HG03135 (cell line): Measurements from ENCODE around the gene ZBP1.

Experiments
- ATAC-seq: cut with Tn5 transposase; IDR thresholded peaks from one replicate; pipeline ENCODE4 v1.9.1; 2021; ENCODE audit warnings: mild to moderate bottlenecking, moderate library complexity; ENCODE audit not compliant: unreplicated experiment

Gene ZBP1

DNA sequence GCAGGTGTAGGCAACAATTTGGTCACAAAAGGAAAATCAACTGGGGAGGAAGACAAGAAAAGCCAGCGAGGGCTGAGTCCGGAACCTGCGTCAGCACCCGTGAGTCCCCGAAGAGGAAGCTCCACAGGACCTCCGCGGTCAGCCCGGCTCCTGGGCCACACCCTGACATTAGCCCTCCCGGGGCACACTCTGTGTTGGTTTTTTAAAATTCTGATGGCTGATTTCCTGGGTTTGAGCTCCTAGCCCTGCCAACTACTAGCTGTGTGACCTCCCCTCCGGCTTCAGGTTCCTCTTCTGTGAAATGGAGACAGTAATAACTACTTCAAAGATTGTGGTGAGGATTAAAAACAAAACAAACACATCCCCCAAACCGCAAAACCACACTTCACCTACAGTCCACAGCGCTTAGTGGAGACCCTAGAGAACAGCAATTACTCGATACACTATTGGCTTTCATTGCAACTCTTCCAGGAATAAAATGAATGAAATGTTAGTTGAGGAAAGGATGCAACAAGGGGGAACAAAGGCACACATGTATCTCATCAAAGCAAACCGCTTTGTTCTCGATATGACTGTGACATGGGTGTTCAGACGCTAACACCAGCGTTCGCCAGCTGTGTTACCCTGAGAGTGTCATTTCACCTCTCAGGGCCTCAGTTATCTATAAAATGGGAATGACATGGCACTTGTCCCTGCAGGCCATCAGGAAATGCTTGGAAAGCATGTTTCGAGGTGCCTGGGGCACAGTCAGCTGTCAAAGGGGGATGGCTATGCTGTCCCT is 985 bp downstream of the ZBP1 start:
- peak; percentile 58 for ATAC-seq

DNA sequence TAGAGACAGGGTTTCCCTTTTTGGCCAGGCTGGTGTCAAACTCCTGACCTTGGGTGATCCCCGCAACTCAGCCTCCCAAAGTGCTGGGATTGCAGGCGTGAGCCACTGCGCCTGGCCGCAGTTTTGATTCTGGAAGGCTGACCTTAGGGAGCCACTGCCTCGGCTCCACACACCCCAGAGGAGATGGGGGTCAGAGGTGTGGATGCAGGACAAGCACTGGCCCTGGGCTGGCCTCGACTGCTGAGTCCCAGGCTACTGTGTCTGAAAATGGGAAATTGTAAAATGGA is 1.5 kb downstream of the ZBP1 start:
- peak; percentile 1 for ATAC-seq

DNA sequence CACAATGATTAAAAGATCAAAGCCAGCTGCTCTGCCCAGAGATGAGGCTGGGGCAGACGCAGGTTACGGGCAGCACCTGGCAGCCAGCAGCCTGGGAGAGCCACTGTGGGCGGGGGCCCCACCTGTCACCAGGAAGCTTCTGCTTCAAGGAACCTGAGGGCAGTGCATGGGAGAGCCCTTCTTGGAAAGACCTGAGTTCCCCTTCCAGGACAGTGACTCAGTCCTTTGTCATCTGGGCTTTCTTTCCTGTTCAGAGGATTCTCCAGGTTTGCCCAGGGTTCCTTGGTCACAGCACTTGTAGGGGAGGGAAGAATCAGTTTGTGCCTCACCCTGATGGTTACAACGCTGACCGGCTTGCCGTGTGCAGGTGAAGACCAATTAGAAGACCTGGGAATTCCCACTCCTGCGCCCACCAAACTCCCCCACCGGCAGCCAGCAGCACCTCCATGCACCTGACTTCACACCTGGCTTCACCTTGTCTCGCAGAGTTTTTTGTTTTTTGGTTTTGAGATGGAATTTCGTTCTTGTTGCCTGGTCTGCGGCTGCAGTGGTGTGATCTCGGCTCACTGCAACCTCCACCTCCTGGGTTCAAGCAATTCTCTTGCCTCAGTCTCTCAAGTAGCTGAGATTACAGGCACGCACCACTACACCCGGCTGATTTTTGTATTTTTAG is 2.0 kb downstream of the ZBP1 start:
- ATAC-seq = no peak

DNA sequence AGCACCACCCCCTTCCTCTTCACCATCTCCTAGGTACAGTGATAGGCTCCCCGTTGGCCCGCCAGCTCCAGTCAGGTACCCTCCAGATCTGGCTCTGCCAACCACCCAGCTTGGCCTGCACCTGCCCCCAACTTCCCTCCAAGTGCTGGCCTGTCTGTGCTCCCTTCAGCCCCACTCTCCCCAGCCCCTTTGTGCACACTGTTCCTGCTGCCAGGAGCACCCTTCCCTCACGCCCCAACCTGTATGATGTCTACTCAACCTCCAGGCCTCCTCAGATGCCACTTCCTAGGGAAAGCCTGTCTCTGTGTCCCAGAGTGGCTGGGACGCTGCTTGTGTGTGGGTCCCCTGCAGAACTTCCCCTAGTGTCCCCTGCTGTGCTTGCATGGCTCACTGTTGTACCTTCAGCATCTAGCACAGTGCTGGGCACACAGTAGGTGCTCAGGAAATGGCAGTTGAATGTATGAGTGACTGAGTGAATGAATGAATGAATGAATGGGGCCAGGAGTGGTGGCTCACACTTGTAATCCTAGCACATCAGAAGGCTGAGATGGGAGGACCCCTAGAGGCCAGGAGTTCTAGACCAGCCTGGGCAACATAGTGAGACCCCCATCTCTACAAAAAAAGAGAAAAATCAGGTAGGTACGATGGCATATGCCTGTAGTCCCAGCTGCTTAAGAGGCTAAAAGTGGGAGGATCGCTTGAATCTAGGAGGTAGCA is 3.0 kb downstream of the ZBP1 start:
- ATAC-seq = no peak

DNA sequence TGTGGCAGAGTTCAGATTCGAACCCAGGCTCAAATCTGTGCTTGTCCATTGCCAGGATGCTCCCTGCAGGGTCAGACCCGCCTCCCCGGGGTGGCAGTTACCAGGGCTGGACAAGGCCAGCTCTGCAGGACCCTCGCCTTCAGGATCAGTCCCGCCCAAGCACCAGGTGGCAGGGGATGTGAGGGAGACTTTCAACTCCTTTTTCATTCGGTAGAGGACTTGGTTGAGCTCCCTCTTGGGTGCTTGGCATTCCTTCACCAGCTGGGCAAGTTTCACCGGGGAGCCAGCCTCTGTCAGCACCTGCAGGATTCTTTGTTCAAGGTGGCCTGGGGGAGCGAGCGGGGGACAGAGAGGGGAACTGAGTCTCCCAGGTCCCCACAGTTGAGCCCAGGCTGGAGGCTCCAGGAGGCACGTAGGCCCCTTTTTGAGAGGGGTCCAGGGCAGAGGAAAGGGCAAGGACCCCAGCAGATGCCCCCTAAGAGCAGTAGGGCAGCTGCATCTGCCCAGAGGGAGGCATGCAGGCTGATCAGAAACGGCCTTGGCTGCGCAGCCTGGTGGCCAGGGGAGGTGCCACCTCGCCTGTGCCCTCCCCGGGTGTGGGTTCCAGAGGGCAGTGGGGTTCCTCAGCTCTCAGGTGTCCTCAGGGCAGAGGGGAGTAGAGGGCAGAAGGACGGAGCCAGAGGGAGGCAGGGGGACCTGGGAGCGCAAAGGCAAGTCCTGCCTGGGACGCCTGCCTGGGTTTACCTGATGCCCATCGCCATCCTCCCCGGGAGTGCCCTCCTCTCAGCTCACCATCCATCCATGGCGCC is 3.9 kb downstream of the ZBP1 start:
- no peak for ATAC-seq

DNA sequence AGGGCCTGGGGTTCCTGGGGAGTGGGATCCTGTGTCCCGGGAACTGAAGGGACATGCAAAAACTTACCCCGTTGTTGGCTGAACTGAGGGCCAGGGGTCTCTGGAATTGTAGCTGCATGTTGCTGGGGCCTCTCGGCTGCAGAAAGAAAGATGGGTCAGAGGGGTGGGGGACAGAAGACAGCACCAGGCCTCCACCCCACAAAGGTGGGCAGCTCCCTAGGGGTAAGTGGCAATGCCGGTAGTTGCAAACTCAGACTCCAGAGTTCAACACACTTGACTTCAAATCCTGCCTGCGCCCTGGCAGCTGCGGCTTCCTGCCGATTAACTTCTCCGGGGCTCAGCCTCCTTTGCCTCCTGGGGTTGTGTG is 4.8 kb downstream of the ZBP1 start:
- no peak for ATAC-seq

DNA sequence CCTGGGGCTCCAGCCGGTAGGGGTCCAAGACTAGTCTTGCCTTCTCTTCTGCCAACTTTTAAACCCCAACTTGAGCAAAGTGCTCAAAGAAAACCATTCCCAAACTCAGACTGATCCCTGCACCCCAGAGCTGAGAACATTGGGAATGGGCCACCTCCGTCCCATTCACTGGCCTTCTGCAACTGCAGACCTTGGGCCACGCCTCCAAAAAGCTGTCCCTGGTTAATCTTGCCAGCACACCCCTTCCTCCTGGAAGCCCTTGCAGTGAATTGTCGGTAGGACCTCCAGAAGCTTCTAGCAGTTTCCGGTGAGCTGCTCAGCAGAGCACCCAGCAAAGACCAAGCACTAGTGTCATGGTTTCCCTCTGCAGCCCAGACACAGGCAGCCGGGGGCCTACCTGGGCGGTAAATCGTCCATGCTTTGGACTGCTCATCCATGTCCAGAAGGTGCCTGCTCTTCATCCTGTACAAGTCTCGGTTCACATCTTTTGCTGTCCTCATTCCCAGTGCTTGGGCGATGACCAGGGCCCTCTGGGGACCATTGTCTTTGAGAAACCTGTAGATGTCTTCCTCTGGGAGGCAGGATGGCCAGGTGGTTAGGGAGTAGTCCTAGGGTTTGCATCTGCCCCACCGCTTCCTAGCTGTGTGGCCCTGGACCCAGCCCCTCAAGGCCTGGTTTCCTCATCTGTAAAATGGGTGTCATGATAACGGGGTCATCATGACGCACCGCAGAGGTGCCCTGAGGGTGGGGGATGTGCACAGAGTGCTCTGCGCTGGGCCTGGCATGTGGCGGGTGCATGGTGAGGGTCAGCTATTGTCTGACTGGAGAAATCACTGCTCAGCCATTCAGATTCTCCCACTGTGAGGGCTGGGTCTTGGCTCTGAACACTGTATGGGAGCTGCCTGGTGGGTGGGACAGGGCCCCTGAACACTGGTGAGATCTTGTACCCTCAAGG is 5.5 kb downstream of the ZBP1 start:
- ATAC-seq = no peak

DNA sequence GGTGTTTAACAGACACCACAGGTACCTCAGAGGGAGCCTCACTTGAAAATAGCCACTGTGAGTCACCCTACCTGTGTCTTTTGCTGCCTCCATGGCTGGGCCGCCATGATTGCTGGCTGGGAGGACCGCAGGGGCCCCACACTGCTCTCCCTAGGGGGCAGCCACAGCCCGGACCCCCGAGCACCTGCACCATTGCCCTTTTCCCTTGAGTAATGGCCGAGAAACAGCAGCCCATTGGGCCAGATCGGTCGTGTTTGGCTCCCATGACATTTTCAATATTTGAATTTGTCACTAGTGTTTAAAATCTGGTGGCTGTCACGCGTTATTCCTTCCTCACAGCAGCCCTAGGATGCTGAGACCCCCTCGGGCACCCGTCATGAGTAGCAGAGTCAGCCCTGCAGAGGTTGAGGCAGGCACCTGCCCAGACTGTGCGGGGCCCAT is 6.7 kb downstream of the ZBP1 start:
- no peak for ATAC-seq

DNA sequence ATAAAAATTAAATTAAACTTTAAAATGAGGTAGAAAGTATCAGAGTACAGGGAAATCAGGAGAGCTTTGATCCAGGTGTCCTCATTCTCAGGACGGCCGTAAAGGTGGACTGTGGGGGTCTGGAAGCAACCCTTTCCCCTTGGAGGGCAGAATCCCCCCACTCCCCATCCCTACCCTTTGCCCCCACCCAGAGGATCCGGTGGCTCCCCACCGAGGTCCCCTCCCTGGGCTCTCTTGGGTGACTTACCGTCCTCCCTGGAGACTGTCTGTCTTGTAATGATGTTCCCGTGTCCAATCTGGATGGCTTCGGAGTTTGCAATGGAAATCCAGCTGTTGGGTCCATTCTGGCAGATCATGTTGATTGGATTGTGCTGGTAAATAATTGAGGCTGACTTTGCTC is 7.3 kb downstream of the ZBP1 start:
- no peak for ATAC-seq

DNA sequence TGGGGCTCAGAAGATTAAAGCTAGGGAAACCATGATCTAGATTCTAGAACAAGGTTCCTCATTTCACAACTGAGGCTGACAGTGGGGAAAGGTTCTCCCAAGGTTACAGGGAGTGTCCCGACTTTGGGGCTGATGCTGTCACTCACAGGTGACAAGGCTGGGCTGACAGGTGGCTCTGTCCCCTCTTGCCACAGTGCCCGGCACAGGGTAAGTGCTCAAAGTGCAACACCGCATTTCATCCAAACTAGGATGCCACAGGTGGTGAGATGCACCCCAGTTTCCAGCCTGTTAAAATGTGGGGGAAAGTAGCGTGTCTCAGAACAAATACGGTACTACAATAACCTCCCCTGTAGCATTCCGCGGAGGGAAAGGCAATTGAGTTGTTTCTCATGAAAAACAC is 7.8 kb downstream of the ZBP1 start:
- ATAC-seq = no peak

DNA sequence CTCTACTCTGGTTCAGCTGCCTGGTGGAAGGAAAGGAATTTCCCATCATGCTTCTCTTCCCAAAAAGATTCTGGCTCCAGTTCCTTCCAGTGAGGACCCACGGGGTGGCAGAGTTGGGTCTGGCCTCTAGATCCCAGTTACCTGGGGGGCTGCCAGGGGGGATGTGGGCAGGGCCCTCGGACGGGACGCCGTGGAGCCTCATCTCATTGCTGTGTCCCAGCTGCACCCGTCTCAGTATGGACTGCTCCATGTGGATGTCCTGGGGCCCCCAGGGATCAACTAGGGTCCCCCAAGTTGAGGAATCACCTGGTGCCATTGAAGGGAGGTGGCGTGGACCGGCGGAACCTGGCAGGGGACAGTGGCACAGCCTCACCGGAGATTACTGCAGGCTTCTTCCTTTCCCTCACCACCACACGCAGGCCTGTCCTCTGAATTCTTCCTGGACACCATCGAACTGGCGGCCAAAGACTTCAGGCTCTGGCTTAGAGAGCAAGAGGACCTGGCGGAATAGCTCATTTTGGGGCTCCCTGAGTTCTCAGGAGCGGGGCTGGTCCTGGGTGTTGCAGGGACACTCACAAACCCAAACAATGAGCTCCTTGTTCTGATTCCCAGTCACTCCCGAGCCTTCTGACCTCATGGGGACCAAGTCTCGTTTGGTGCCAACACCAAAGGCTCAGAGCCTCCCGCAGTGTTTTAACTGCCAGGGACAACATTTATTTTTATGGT is 8.5 kb downstream of the ZBP1 start:
- ATAC-seq = no peak

DNA sequence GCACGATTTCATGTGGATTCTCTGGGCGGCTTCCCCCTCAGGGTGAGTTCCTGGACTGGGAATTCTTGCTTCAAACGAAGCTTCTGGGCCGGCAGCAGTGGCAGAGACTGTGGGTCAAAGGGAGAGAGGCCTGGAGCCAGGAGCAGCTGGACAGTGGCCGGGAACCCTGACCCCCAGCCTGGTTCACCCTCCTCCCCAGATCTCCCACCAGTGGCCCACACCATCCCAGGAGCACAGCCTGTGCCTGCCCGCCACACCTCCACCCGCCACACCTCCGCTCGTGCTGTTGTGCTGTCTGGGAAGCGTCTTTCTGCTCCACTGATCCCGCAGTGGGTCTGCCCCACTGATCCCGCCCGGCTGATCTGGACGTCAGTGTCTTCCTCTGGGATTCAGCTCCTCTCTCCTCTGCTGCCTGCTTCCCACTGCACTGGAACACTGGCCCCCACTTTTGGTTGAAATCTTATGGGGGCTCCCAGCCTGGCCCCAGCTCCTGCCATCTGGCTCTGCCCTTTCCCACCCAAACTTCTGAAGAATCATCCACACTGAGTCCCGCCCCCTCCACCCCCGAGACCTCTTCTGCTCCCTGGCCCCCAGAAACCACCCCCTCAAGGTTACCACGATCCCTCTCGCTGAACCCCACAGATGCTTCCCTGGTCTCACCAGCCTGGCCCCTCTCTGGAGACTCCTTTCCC is 9.8 kb downstream of the ZBP1 start:
- no peak for ATAC-seq

DNA sequence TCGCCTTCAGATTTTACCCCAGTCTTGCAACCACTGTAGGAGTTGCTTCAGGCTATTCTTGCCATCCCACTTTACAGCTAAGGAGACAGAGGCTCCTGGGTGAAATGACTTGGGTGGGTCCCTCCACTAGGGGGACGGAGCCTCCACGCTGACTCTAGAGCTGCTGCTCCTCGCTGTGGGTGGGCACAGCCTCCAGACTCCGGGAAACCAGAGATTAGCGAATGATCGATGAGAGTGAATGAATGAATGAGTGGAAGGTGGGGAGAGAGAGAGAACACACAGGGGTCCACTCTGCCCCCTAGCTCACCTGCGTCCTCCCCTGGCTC is 10.4 kb downstream of the ZBP1 start:
- ATAC-seq = no peak

DNA sequence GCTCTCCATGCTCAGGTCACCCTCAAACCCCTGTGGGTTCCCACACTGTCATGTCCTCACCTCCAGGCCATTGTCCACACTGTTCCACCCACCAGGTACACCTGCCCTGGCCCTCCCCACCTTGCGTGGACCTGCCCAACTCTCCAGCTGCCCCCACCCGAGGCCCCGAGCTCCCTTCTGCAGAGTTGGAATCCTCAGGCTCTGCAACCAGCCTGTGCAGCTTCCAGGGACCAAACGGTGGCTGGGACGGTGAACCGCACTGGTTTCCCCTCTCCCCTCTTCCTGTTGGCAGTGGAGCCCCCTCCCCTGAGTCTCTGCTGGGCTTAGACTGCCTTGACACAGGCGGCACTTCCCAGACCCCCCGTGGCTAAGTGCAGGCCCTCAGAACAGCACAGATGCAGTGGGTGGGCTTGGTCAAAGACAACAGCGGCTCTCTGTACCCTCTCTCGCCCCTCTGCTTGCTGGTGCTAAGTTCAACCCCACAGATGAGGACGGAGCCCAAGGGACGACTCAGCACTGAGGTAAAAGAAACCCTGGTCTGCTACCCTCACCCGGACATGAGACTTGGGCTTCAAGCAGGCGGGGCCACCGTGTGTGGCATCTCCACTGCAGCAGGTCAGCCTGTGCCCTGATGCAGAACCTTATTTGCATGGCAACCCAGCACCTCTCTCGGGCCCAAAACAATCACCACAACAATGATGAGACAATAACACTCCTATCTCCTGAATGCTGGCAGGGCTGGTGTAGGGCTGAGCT is 11.0 kb downstream of the ZBP1 start:
- no peak for ATAC-seq

DNA sequence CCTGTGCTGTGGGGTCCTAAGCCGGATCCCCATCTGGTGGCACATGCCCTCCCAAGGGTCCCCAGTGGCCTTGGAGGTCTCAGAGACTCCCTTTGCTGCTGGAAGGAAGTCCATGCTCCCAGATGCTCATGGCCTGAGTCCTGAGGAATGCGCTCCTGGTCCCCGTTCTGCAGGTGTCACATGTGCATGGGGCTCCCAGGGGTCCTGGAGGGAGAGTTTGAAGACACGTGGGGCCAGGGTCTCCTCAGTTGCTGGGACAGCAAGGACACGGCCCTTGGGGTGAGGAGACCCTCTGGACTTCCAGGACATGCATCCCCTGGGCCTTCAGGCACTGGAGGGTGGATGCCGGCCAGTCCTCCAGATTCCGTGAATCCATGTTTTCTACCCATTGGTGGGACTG is 11.7 kb downstream of the ZBP1 start:
- no peak for ATAC-seq

DNA sequence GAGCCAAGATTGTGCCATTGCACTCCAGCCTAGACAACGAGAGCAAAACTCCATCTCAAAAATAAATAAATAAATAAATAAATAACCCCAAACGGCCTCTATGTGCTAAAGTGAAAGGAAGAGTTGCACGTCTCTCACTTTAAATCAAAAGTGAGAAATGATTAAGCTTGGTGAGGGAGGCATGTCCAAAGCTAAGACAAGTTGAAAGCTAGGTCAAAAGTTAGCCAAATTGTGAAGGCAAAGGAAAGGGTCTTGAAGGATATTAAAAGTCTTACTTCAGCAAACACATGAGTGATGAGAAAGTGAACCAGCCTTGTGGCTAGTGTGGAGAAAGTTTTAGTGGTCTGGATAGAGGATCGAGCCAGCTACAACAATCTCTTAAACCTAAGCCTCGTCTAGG is 14.3 kb downstream of the ZBP1 start:
- no peak for ATAC-seq

DNA sequence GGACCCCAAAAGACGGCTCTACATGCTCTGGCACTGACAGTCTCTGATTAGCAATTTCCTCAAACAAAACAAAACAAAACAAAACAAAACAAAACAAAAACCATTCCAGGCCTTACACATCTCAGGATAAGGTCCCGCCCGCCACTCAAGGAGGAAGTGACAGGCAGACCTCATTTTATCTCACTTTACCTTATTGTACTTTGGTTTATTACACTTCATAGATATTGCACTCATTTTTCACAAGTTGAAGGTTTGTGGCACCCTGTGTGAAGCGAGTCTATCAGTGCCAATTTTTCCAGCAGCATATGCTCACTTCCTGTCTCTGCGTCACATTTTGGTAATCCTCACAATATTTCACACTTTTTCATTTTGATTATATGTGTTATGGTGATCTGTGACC is 15.2 kb downstream of the ZBP1 start:
- ATAC-seq = no peak

DNA sequence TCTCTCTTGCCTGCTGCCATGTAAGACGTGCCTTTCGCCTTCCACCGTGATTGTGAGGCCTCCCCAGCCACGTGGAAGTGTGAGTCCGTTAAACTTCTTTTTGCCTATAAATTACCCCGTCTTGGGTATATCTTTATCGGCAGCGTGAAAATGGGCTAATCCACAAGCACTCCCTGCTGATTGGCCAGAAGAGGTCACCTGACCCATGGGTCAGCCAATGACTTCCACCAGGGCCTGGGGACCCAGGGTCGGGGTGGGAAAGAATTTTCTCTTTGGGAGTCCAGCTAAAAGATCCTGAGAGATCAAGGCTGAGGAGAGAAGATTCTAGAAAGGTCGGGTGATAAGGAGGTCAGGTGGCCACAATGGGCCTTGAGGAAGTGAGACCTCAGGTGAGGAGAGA is 17.1 kb downstream of the ZBP1 start:
- no peak for ATAC-seq

DNA sequence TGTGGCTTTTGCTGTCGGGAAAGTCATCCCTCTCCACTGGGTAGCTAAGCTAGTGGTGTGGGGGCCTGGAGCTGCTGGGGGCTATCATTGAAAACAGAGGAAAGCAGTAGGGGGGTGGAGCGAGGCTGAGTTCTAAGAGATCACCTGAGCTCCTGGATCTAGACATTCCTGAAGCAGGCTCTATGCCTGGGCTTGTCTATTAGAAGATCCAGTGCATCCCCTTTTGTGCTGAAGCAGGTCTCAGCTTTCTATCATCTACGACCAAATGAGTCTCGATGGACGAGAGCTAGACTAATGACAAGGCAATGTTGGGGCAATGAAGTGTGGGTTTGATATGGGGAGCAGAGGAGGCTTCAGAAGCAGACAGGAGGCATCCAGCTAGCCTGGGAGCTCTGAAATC is 18.5 kb downstream of the ZBP1 start:
- no peak for ATAC-seq
